Karpas-422 (cell line): Measurements from ENCODE around the gene ZNF292. TPM values are rescaled to one million over a fixed set of nuclear protein-coding genes. Genes with fewer than 3 reads are reported as not detected.

Experiments
- DNase-seq: peaks from one replicate; pipeline ENCODE4 v3.0.0-alpha.2; 2015
- H2AFZ ChIP-seq: fragments of 200-600 bp; sonication (generic); 2 replicates; pipeline ENCODE4 v1.6.1; 2014; ENCODE audit warnings: antibody characterized with exemption, low read length, mixed read lengths
- H3K27ac ChIP-seq: fragments of 200-600 bp; sonication (generic); 2 replicates; pipeline ENCODE4 v1.5.1; 2014; ENCODE audit warnings: mild to moderate bottlenecking, low read length, moderate library complexity
- H3K27me3 ChIP-seq: fragments of 200-600 bp; sonication (generic); 2 replicates; pipeline ENCODE4 v1.6.1; 2014; ENCODE audit warnings: low read length, mixed read lengths
- H3K36me3 ChIP-seq: fragments of 200-600 bp; sonication (generic); 2 replicates; pipeline ENCODE4 v1.6.1; 2014; ENCODE audit warnings: low read length, mixed read lengths; ENCODE audit not compliant: insufficient read depth
- H3K4me1 ChIP-seq: fragments of 200-600 bp; sonication (generic); 2 replicates; pipeline ENCODE4 v1.6.1; 2014; ENCODE audit warnings: mild to moderate bottlenecking, low read length, mixed read lengths
- H3K4me2 ChIP-seq: fragments of 200-600 bp; sonication (generic); 2 replicates; pipeline ENCODE4 v1.6.1; 2014; ENCODE audit warnings: low read length, low read depth, mild to moderate bottlenecking; ENCODE audit not compliant: poor library complexity, severe bottlenecking
- H3K4me3 ChIP-seq: fragments of 200-600 bp; sonication (generic); 2 replicates; pipeline ENCODE4 v1.5.1; 2014; ENCODE audit warnings: mild to moderate bottlenecking, antibody characterized with exemption, low read length, mixed read lengths
- H3K79me2 ChIP-seq: fragments of 200-600 bp; sonication (generic); 2 replicates; pipeline ENCODE4 v1.6.1; 2014; ENCODE audit warnings: mild to moderate bottlenecking, low read length, mixed read lengths
- H3K9ac ChIP-seq: fragments of 200-600 bp; sonication (generic); 2 replicates; pipeline ENCODE4 v1.6.0; 2014; ENCODE audit warnings: low read length
- H3K9me2 ChIP-seq: fragments of 200-600 bp; sonication (generic), shearing (Covaris generic); replicated peaks from 2 replicates; pipeline ENCODE4 v1.6.0; 2014; ENCODE audit warnings: mild to moderate bottlenecking, low read length, moderate library complexity; ENCODE audit not compliant: insufficient read depth
- H3K9me3 ChIP-seq: fragments of 300-700, 200-600 bp; sonication (generic); 2 replicates; pipeline ENCODE4 v1.6.1; 2014; ENCODE audit warnings: low read length, mixed read lengths
- H4K20me1 ChIP-seq: fragments of 200-600 bp; sonication (generic); 2 replicates; pipeline ENCODE4 v1.6.1; 2014; ENCODE audit warnings: mild to moderate bottlenecking, antibody characterized with exemption, low read length, low read depth; ENCODE audit not compliant: insufficient read depth
- total RNA-seq: library from RNA; depleted of rRNA; stranded (reverse); fragments of >200 nt; shearing (Covaris generic); gene quantifications from 2 replicates; pipeline ENCODE4 v1.2.3, GENCODE V29; 2014; ENCODE audit warnings: low replicate concordance; rRNA removed

Gene ZNF292
- total RNA-seq = 61.8 and 62.8 TPM in 2 replicates

GRCh38 chr6:87154993-87155841 lies at the start of gene ZNF292:
TSS of gene ZNF292 (plus strand) at chr6:87155565. CDS start at chr6:87155592, 27 bp downstream.
- Histone ChIP-seq H3K79me2 (peaks cover 48% of the 10 kb centered on the region), H3K36me3 (peaks cover 11% of the 10 kb centered on the region; the same call in 1 of the 2 replicates), H3K4me3 (peak within 1 kb of the TSS; percentile 95), H2AFZ (peak within 1 kb of the TSS; percentile 69), H4K20me1 (peaks cover 26% of the 10 kb centered on the region), H3K9me2 (no peaks in the 10 kb centered on the region), H3K9me3 (no peaks in the 10 kb centered on the region), H3K4me2 (peak within 1 kb of the TSS; percentile 96), H3K27ac (peak within 1 kb of the TSS; percentile 58), H3K9ac (peak within 1 kb of the TSS; percentile 88), H3K27me3 (no peaks in the 10 kb centered on the region), H3K4me1 (peaks cover 45% of the 10 kb centered on the region)
- peak; percentile 99 for DNase-seq

- Histone ChIP-seq H3K9ac (no peak overlapping the region), H3K79me2 (no peaks in the 10 kb centered on the region), H3K9me3 (no peaks in the 10 kb centered on the region), H3K36me3 (no peaks in the 10 kb centered on the region), H3K27me3 (no peaks in the 10 kb centered on the region), H3K9me2 (no peaks in the 10 kb centered on the region), H4K20me1 (no peaks in the 10 kb centered on the region), H2AFZ (no peak overlapping the region), H3K4me2 (no peak overlapping the region), H3K4me1 (no peaks in the 10 kb centered on the region), H3K4me3 (no peak overlapping the region), H3K27ac (no peak overlapping the region)
- no peak for DNase-seq
Measured at GRCh38 chr6:87105823-87106222, 49.5 kb upstream of the ZNF292 start.

- no peak overlapping the region for H3K4me2 ChIP-seq
- no peaks in the 10 kb centered on the region for H3K9me3 ChIP-seq
- peaks cover 14% of the 10 kb centered on the region for H3K4me1 ChIP-seq
- no peak overlapping the region for H2AFZ ChIP-seq
- H4K20me1 ChIP-seq = no peaks in the 10 kb centered on the region
- no peaks in the 10 kb centered on the region for H3K27me3 ChIP-seq
- H3K36me3 ChIP-seq = no peaks in the 10 kb centered on the region
- H3K9ac ChIP-seq = no peak overlapping the region
- no peak overlapping the region for H3K27ac ChIP-seq
- no peak for DNase-seq
- H3K4me3 ChIP-seq = no peak overlapping the region
- H3K9me2 ChIP-seq = no peaks in the 10 kb centered on the region
- H3K79me2 ChIP-seq = no peaks in the 10 kb centered on the region
Measured at GRCh38 chr6:87110636-87111035, 44.7 kb upstream of the ZNF292 start.

GRCh38 chr6:87115402-87116135 lies 39.8 kb upstream of the ZNF292 start:
- H3K79me2 ChIP-seq = no peaks in the 10 kb centered on the region

GRCh38 chr6:87116922-87117321 lies 38.4 kb upstream of the ZNF292 start:
- Histone ChIP-seq H4K20me1 (no peaks in the 10 kb centered on the region), H3K79me2 (no peaks in the 10 kb centered on the region), H3K4me1 (peaks cover 21% of the 10 kb centered on the region), H3K4me3 (no peak overlapping the region), H3K27me3 (no peaks in the 10 kb centered on the region), H3K36me3 (no peaks in the 10 kb centered on the region), H3K9me3 (no peaks in the 10 kb centered on the region), H3K9me2 (no peaks in the 10 kb centered on the region), H3K9ac (no peak overlapping the region), H2AFZ (no peak overlapping the region), H3K4me2 (no peak overlapping the region), H3K27ac (no peak overlapping the region)
- no peak for DNase-seq

More at GRCh38 chr6:87115402-87116135, 39.8 kb upstream of the ZNF292 start:
- Histone ChIP-seq H3K27ac (no peak overlapping the region), H3K9ac (no peak overlapping the region), H3K27me3 (no peaks in the 10 kb centered on the region), H3K4me1 (peaks cover 21% of the 10 kb centered on the region), H3K4me2 (peak overlapping the region; percentile 36), H3K36me3 (no peaks in the 10 kb centered on the region), H3K4me3 (no peak overlapping the region), H3K9me2 (no peaks in the 10 kb centered on the region), H3K9me3 (no peaks in the 10 kb centered on the region), H2AFZ (peak overlapping the region; percentile 92; the same call in 1 of the 2 replicates), H4K20me1 (no peaks in the 10 kb centered on the region)
- no peak for DNase-seq

- H2AFZ ChIP-seq = no peak overlapping the region
- H3K4me3 ChIP-seq = no peak overlapping the region
- no peak overlapping the region for H3K27ac ChIP-seq
- DNase-seq = no peak
- no peaks in the 10 kb centered on the region for H3K27me3 ChIP-seq
- no peaks in the 10 kb centered on the region for H4K20me1 ChIP-seq
- no peaks in the 10 kb centered on the region for H3K9me3 ChIP-seq
- H3K9ac ChIP-seq = no peak overlapping the region
- H3K4me1 ChIP-seq = peaks cover 21% of the 10 kb centered on the region
- no peaks in the 10 kb centered on the region for H3K9me2 ChIP-seq
- no peak overlapping the region for H3K4me2 ChIP-seq
- no peaks in the 10 kb centered on the region for H3K79me2 ChIP-seq
- H3K36me3 ChIP-seq = no peaks in the 10 kb centered on the region
Measured at GRCh38 chr6:87118054-87118453, 37.3 kb upstream of the ZNF292 start.

GRCh38 chr6:87122477-87122876 lies 32.9 kb upstream of the ZNF292 start:
- Histone ChIP-seq H3K79me2 (no peaks in the 10 kb centered on the region), H3K4me3 (no peak overlapping the region), H3K27ac (no peak overlapping the region), H3K9me3 (no peaks in the 10 kb centered on the region), H3K9ac (no peak overlapping the region), H3K9me2 (no peaks in the 10 kb centered on the region), H3K4me1 (no peaks in the 10 kb centered on the region), H2AFZ (no peak overlapping the region), H3K4me2 (no peak overlapping the region), H3K36me3 (no peaks in the 10 kb centered on the region), H4K20me1 (no peaks in the 10 kb centered on the region), H3K27me3 (no peaks in the 10 kb centered on the region)
- DNase-seq = no peak

GRCh38 chr6:87124074-87124473 lies 31.3 kb upstream of the ZNF292 start:
- H3K36me3 ChIP-seq = no peaks in the 10 kb centered on the region
- H3K27me3 ChIP-seq = no peaks in the 10 kb centered on the region
- H3K4me2 ChIP-seq = no peak overlapping the region
- no peaks in the 10 kb centered on the region for H3K9me2 ChIP-seq
- no peak overlapping the region for H3K4me3 ChIP-seq
- H3K4me1 ChIP-seq = no peaks in the 10 kb centered on the region
- H2AFZ ChIP-seq = no peak overlapping the region
- no peaks in the 10 kb centered on the region for H4K20me1 ChIP-seq
- no peak overlapping the region for H3K27ac ChIP-seq
- DNase-seq = no peak
- no peak overlapping the region for H3K9ac ChIP-seq
- H3K79me2 ChIP-seq = no peaks in the 10 kb centered on the region
- H3K9me3 ChIP-seq = no peaks in the 10 kb centered on the region
